Hematopoietic multipotent progenitor cell treated with erythropoietin and hydrocortisone succinate and interleukin-3 and kit ligand, for 15 days (in vitro differentiated cells): ENCODE results near the gene C1R.

Experiments used
- DNase-seq: peaks from one replicate; pipeline ENCODE4 v3.0.0-alpha.2; 2015; ENCODE audit warnings: low spot score

C1R gene

GRCh38 chr12:7096979-7097378, 4.7 kb upstream of the C1R start:
- DNase-seq = no peak

DNA sequence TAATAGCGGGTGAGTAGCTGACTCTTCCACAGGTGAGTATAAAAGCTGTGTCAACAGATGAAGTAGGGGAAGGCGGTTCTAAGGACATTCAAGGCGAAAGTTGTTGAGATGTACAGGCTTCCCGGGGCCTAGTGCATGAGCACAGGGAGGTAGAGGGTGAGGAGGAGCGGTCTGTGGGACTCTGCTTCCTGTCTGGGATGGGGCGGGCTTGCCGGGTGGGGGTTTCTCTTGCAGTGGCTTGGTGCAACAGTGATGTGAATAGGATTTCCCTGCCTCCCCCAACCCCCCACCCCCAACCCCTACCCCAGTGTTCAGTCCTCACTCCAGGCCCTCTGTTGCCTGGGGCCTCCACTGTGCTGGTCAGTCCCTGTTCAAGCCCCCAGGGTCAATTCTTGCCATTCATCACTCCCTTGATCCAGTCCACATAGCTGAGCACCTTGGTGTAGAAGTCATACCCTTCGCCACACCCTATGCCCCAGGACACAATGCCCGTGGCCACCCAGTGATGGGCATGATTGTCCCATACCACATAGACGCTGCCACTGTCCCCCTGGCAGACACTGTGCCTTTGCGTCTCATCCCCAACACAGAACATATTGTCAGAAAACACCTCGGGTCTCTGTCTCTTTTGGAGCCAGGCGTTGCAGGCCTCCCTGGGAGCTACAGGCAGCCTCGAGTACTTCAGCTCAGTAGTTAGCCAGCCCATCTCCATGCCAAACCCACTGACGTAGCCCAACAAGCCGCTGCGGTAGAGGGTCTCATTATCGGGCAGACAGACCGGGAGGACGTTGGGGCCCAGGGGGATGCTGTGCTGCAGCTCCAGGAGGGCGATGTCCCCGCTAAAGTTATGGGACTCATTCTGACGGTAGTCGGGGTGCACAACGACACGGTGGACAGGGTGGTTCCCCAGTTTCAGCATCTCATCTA, 4.0 kb upstream of the C1R start:
- no peak for DNase-seq

DNA sequence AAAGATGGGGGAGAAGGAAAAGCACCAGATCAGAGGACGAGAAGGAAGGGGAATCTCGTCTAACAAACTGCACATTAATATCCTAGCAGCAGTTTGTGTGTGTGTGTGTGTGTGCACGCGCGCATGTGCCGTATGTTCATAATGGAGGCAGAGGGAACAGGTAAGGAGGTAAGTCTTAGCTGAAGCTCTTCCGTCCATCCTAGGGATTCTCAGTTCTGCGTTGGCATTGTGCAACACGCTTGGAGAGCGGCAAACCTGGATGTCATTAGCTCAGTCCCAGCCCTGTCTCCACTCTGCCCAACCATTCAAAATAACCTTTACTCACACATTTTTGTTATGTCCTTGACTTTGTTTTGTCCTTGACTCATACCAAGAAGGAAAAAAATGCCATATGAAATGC, 1.6 kb upstream of the C1R start:
- no peak for DNase-seq

- no peak for DNase-seq
These were observed 1.2 kb upstream of the C1R start for GRCh38 chr12:7093486-7093885.

DNA sequence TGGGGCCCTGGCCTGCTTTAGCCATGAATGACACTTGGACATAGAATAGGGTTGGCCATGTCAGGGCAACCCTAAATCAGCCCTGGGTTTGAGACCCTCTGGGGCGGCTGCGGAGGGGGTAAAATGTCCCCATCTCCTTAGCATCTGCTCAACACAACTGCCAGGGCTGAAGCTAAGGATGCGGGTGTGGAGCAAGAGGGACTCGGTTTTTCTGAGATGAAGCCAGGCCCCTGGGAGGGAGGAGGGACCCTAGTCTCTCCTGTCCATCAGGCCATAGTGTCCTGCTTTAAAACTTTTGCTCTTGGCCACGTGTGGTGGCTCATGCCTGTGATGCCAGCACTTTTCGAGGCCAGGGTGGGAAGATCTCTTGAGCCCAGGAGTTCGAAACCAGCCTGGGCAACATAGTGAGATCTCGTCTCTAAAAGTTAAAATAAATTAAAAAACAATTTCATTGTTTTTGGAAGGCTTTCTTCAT, 778 bp upstream of the C1R start:
- no peak for DNase-seq

DNA sequence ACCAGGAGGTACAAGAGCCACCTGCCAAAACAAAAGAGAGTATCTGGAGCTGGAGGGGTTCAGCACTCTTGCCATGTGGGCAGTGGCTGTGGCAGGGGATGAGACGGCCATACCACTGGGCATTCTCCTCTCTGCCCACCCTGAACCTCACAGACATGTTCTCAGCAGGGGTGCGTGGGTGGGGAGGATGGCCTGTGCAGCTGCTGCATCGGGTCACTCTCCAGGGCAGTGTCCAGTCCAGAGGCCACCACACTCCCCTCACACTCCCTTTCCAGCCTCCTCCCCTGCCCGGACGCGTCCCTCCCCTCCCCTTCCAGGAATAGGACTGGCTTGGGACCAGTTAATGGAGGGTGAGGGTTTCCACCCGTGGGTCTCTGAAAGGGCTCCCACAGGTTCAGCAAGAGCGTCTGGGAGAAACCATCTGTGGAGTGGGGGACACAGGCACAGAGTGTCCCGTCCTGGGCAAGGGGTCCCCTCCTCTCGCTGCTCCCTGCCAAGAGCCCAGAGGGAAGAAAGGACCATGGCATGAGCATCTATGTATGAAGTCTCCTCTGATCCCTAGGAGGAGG, 501 bp downstream of the C1R start:
- no peak for DNase-seq

GRCh38 chr12:7091171-7091570, 1.1 kb downstream of the C1R start:
- no peak for DNase-seq

- no peak for DNase-seq
These were observed 1.8 kb downstream of the C1R start for GRCh38 chr12:7090222-7090998.

DNA sequence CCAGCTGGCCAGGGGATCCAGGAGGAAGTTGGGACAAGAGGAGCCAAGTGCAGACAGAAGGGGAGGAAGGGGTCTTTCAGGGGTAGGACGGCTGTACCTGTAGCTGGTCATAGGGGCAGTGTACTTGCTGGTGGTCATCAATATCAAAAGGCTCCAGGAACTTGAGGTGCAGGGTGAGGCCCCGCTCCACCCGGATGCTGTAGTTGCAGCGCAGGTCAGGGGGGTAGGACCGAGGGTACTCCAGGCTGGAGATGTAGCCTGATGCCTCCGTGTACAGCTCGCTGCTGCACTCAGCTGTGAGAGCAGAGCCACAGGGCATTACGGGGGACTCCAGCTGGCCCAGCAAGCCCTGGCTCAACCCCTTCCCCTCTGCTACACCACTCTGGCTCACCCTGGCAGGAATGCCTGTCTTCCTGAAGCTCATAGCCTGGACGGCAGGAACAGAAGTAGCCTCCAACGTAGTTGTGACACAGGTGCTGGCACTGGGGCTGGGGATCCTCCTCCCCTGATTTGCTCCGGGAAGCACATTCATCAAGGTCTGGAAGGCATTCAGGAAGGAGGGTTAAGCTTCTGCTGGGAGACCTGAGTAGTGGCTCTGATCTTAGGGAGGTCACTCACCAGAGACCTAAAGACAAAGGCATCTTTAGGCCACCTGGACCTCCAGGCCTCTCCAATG, 2.9 kb downstream of the C1R start:
- no peak for DNase-seq

GRCh38 chr12:7083125-7083524, 9.1 kb downstream of the C1R start:
- DNase-seq = no peak

DNA sequence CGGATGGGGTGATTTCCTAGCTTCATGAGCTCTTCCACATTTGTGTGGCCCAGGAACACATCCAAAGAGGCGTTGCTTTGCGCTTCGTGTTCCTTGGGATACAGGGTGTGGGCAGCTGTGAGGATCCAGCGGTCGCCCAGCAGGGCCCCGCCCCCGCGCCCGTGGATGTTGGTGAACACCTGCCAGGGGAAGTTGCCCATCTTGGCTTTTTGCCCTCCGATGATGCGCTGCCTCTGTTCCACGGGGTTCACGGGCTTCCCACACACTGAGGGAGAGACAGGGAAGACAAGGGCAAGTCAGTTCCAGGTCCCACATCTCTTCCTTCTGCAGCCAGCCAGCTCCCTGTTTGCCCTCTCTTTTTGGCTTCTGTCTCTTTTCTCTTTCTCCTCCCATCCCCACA, 11.2 kb downstream of the C1R start:
- no peak for DNase-seq

- DNase-seq = no peak
These were observed 12.5 kb downstream of the C1R start for GRCh38 chr12:7079826-7080125.

- no peak for DNase-seq
These were observed 14.1 kb downstream of the C1R start for GRCh38 chr12:7078163-7078562.

- DNase-seq = no peak
These were observed 15.8 kb downstream of the C1R start for GRCh38 chr12:7076493-7076892.

GRCh38 chr12:7075939-7076338, 16.3 kb downstream of the C1R start:
- no peak for DNase-seq

DNA sequence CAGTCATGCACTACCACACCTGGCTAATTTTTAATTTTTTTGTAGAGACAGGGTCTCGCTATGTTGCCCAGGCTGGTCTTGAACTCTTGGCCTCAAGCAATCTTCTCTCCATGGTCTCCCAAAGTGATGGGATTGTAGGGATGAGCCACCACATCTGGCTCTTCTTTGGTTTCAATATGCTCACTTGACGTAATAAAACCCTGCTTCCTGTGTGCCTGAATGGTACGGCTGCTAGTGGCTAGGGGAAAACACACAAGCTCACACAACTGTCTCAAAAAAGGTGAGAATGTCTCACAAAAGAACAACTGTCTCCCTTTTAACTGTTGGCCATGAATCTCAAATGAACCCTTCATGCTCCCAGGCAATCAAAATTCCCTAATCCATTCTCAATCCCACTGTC, 16.7 kb downstream of the C1R start:
- DNase-seq = no peak

GRCh38 chr12:7073946-7074345, 18.3 kb downstream of the C1R start:
- no peak for DNase-seq

GRCh38 chr12:7072554-7072953, 19.7 kb downstream of the C1R start:
- DNase-seq = no peak

DNA sequence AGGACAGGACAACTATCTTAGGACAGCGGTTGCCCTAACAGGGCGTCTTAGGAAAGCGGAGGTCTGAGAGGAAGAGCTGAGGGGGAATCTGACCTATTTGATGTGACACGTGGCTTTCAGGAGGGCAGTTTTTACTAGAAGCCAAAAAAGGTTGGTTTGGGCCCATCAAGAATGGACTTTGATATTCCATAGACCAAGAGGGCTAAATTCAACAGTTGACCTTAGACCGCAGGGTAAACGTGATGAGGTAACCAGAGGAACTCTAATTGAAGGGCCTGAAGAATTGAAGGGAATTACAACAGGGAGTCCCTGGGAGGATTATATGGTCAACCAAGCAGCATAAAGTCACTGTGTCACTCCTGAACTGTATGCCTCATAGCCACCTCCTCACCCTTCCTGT, 20.2 kb downstream of the C1R start:
- no peak for DNase-seq

GRCh38 chr12:7069386-7069785, 22.9 kb downstream of the C1R start:
- no peak for DNase-seq

GRCh38 chr12:7068994-7069346, 23.3 kb downstream of the C1R start:
- peak; percentile 57 for DNase-seq

GRCh38 chr12:7068240-7068993, 23.8 kb downstream of the C1R start:
- no peak for DNase-seq
